Smooth muscle cell of the brain vasculature (primary cell): ENCODE measurements around the gene WDR55.
"Not testable (repeated sequence)": the region's sequence is repeated elsewhere in the genome, so short reads cannot be mapped to it uniquely, and the experiment has no call there.

Source experiments
- DNase-seq: peaks from one replicate; pipeline ENCODE4 v3.0.0-alpha.2; 2012; ENCODE audit warnings: low read depth, low spot score

Gene WDR55

GRCh38 chr5:140647042-140647419, 17.7 kb upstream of the WDR55 start:
- DNase-seq, result no peak

- DNase-seq, result no peak
These were observed 5.8 kb upstream of the WDR55 start for GRCh38 chr5:140658870-140659269.

- not testable (repeated sequence) for DNase-seq
These were observed 4.3 kb upstream of the WDR55 start for GRCh38 chr5:140660371-140660770.

GRCh38 chr5:140664030-140664358, 710 bp upstream of the WDR55 start:
- no peak for DNase-seq

- not testable (repeated sequence) for DNase-seq
These were observed 6.3 kb downstream of the WDR55 start for GRCh38 chr5:140671035-140671434.

GRCh38 chr5:140671472-140672125, 6.9 kb downstream of the WDR55 start:
- no peak for DNase-seq

- DNase-seq, result no peak
These were observed 7.9 kb downstream of the WDR55 start for GRCh38 chr5:140672455-140673186.

GRCh38 chr5:140673187-140673976, 8.7 kb downstream of the WDR55 start, which contains the start of gene DND1:
Gene DND1, minus strand, starts transcription at chr5:140673576. Its CDS starts 34 bp downstream, at chr5:140673542.
- DNase-seq, result no peak

GRCh38 chr5:140674211-140674610, 9.5 kb downstream of the WDR55 start:
- no peak for DNase-seq

GRCh38 chr5:140674629-140675028, 9.9 kb downstream of the WDR55 start:
- DNase-seq, result no peak

GRCh38 chr5:140677947-140678346, 13.2 kb downstream of the WDR55 start:
- no peak for DNase-seq

- DNase-seq, result no peak
These were observed 14.3 kb downstream of the WDR55 start for GRCh38 chr5:140678993-140679392.

GRCh38 chr5:140690376-140690932, 25.8 kb downstream of the WDR55 start:
- no peak for DNase-seq

- DNase-seq, result peak; percentile 72
These were observed 26.5 kb downstream of the WDR55 start, which contains the start of the genes HARS1 and HARS2 for GRCh38 chr5:140690941-140691924. Gene HARS1, minus strand, starts transcription at chr5:140691370. Its CDS starts 66 bp downstream, at chr5:140691304. Gene HARS2, plus strand, starts transcription at chr5:140691455. Its CDS starts 194 bp downstream, at chr5:140691649.

GRCh38 chr5:140694276-140694675, 29.6 kb downstream of the WDR55 start:
- DNase-seq, result no peak

GRCh38 chr5:140696891-140697492, 32.3 kb downstream of the WDR55 start:
- no peak for DNase-seq

GRCh38 chr5:140700177-140701144, 35.8 kb downstream of the WDR55 start, which contains the start of gene ZMAT2:
Gene ZMAT2, plus strand, starts transcription at chr5:140700447. Its CDS starts 14 bp downstream, at chr5:140700461.
- peak; percentile 91 for DNase-seq

GRCh38 chr5:140707812-140708211, 43.1 kb downstream of the WDR55 start:
- no peak for DNase-seq

GRCh38 chr5:140708787-140709186, 44.1 kb downstream of the WDR55 start:
- DNase-seq, result not testable (repeated sequence)
